MG63 (cell line): Measurements from ENCODE around the gene SPINK6. TPM values are rescaled to one million over a fixed set of nuclear protein-coding genes. Genes with fewer than 3 reads are reported as not detected.

Experiments
- DNase-seq: peaks from one replicate; pipeline ENCODE4 v3.0.0-alpha.2; 2020
- H3K27me3 ChIP-seq: fragments of 250-450 bp; sonication (Bioruptor Pico); 2 replicates; pipeline ENCODE4 v1.5.1; 2020; ENCODE audit warnings: mild to moderate bottlenecking, moderate library complexity
- H3K36me3 ChIP-seq: fragments of 250-450 bp; sonication (Bioruptor Pico); 2 replicates; pipeline ENCODE4 v1.5.1; 2020; ENCODE audit warnings: mild to moderate bottlenecking, moderate library complexity
- H3K4me3 ChIP-seq: fragments of 250-450 bp; sonication (Bioruptor Pico); 2 replicates; pipeline ENCODE4 v1.5.1; 2020; ENCODE audit warnings: mild to moderate bottlenecking, moderate library complexity
- H3K9me3 ChIP-seq: fragments of 250-450 bp; sonication (Bioruptor Pico); 2 replicates; pipeline ENCODE4 v1.5.1; 2020; ENCODE audit warnings: mild to moderate bottlenecking, moderate library complexity
- total RNA-seq: library from RNA; depleted of rRNA; stranded (reverse); fragments of >200 nt; shearing (Covaris generic); gene quantifications from 2 replicates; pipeline ENCODE4 v1.2.3, GENCODE V29; 2014; ENCODE audit warnings: low replicate concordance; rRNA removed

SPINK6 gene
- total RNA-seq, result not detected in 2 replicates

DNA sequence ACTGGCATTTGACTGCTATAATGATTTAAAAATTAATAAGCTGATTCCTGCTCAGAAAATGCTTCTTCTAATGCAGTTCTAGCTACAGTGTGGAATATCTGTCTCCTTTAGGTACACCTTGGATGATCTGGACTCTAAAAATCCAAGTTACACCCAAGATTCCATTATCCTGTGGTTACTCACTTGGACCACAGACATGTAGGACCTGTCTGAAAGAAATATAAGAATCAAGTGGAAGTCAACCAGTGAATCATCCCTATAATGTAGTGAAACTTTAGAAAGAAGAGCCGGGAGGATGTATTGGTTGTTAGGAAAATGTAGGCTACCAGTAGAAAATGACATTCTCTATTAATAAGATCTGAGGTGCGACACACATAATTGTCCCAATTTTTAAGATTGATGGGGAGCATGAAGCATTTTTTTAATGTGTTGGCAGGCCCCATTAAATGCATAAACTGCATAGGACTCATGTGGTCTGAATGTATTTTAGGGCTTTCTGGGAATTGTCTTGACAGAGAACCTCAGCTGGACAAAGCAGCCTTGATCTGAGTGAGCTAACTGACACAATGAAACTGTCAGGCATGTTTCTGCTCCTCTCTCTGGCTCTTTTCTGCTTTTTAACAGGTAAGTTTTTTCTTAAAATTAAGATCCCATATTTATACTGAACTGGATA is at the start of gene SPINK6:
TSS of gene SPINK6 (plus strand) at position 512 of the 673 bp plus-strand sequence. CDS start at position 567, 55 bp downstream.
- no peaks in the 10 kb centered on the region for H3K36me3 ChIP-seq
- H3K27me3 ChIP-seq, result no peaks in the 10 kb centered on the region
- H3K9me3 ChIP-seq, result no peaks in the 10 kb centered on the region
- no peak within 1 kb of the TSS for H3K4me3 ChIP-seq
- DNase-seq, result no peak

- H3K9me3 ChIP-seq, result peaks cover 3% of the 10 kb centered on the region; the same call in 1 of the 2 replicates
- H3K4me3 ChIP-seq, result no peak overlapping the region
- H3K27me3 ChIP-seq, result no peaks in the 10 kb centered on the region
- DNase-seq, result no peak
- no peaks in the 10 kb centered on the region for H3K36me3 ChIP-seq
These were observed 46.2 kb upstream of the SPINK6 start for GRCh38 chr5:148156609-148157008.

DNA sequence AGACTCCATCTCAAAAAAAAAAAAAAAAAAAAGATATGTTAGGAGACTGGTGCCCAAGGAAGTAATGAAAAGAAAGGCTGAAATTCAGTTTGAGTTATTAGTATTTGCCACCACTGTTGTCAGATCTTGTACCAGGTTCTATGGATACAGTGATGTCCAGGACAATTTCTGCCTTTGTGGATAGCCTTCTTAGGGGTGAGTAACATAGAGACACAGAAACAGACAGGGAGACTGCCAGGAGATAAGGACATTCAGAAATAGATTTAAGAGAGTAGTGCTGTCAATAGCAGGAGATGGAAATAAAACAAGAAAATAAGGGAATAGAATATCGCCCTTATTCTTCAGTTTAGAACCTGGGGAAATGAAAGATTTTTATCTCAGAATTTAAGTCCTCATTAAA is 40.8 kb upstream of the SPINK6 start:
- Histone ChIP-seq H3K4me3 (no peak overlapping the region), H3K27me3 (0 out of 2 replicates have a peak, but pooled peaks cover 2% of the 10 kb centered on the region), H3K9me3 (no peaks in the 10 kb centered on the region), H3K36me3 (no peaks in the 10 kb centered on the region)
- no peak for DNase-seq

DNA sequence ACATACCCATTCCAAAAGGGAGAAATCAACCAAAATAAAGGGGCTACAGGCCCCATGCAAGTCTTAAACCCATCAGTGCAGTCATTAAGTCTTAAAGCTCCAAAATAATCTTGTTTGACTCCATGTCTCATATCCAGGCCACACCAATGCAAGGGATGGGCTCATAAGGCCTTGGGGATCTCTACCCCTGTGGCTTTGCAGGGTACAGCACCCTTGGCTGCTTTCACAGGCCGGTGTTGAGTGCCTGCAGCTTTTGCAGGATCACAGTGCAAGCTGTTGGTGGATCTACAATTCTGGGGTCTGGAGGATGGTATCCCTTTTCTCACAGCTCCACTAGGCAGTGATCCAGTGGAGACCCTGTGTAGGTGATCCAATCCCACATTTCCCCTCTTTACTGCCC is 39.5 kb upstream of the SPINK6 start:
- Histone ChIP-seq H3K9me3 (no peaks in the 10 kb centered on the region), H3K4me3 (no peak overlapping the region), H3K27me3 (0 out of 2 replicates have a peak, but pooled peaks cover 2% of the 10 kb centered on the region), H3K36me3 (no peaks in the 10 kb centered on the region)
- DNase-seq, result no peak

DNA sequence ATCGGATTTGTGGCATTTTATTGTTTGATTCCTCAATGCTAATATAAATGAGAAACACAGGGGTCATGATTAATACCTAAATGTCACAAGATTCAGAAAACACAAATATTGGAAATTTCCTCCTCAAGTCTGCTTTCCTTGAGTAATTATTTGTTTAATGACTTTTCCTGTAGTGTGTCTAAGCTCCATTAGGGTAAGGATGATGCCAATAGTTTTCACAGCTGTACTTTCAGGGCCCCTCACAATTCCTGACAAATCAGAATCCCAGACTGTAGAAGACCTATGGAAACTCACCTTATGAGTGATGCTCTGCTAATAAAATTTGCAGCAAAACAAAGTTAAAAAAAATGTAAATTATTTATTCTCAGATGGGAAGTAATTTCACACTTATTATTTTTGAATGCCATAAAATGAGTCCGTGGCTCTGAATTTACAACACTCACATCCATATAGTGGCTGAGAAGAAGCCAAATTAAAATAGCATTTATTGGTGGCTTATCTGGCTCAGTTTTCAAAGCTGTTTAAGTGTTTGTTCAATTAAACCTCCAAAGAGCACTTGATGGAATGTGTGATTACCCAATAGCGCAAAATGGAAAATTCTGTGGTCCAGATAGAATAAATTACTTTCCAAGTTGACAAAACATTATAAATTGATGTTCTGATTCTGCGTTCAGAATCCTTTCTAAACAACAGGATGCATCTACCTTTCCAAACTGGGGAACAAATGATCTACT is 36.1 kb upstream of the SPINK6 start:
- Histone ChIP-seq H3K9me3 (no peaks in the 10 kb centered on the region), H3K4me3 (no peak overlapping the region), H3K36me3 (no peaks in the 10 kb centered on the region), H3K27me3 (0 out of 2 replicates have a peak, but pooled peaks cover 2% of the 10 kb centered on the region)
- no peak for DNase-seq

DNA sequence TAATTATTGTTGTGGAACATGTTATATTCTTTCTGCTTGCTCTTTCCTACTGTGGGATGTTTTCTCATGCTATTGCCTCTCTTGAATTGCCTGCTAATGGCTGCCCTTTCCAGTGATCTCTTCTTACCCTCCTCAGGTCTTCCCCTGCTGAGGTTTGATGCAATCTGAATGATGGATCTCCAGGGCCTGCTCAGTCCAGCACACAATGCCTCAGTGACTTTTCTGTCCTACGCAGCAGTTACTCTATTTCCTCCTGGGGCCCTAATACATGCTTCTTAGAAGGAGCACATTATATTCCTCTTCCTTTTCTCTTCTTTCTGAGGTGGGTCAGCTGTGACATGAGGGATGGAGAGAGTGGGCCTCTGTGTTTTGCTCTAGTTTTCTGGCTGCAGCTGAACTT is 34.6 kb upstream of the SPINK6 start, which contains the start of gene SPINK14:
TSS of gene SPINK14 (plus strand) at position 301 of the 400 bp plus-strand sequence. CDS start 1,187 bp downstream, outside the sequence.
- no peak within 1 kb of the TSS for H3K4me3 ChIP-seq
- no peak for DNase-seq
- H3K27me3 ChIP-seq, result peaks cover 2% of the 10 kb centered on the region; the same call in 1 of the 2 replicates
- no peaks in the 10 kb centered on the region for H3K36me3 ChIP-seq
- H3K9me3 ChIP-seq, result no peaks in the 10 kb centered on the region

GRCh38 chr5:148172377-148172776 is 30.5 kb upstream of the SPINK6 start:
- peaks cover 2% of the 10 kb centered on the region for H3K27me3 ChIP-seq
- no peak overlapping the region for H3K4me3 ChIP-seq
- DNase-seq, result no peak

DNA sequence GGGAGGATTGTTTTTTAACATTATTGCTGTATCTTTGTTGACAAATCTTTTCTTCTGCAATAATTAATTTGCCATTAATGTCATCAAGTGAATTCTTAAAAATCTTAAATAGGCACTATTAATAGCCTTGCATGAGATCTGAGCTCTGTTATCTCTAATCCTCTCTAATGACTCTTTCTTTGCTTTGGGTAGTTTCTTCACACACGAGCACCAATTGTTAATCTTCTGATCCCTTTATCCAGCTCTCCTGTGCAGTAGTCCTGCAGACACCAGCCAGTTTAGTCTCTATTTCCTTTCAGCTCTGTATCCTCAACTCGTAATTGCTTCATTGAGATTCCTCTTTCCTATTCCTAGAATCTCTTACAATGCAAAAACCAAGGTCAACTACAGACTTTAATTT is 26.4 kb upstream of the SPINK6 start:
- DNase-seq, result no peak
- Histone ChIP-seq H3K36me3 (no peaks in the 10 kb centered on the region), H3K27me3 (peaks cover 2% of the 10 kb centered on the region), H3K9me3 (no peaks in the 10 kb centered on the region), H3K4me3 (no peak overlapping the region)

More at GRCh38 chr5:148172377-148172776, 30.5 kb upstream of the SPINK6 start:
- no peaks in the 10 kb centered on the region for H3K9me3 ChIP-seq
- no peaks in the 10 kb centered on the region for H3K36me3 ChIP-seq

GRCh38 chr5:148177207-148177606 is 25.6 kb upstream of the SPINK6 start:
- no peak overlapping the region for H3K4me3 ChIP-seq
- H3K27me3 ChIP-seq, result peaks cover 2% of the 10 kb centered on the region
- no peak for DNase-seq
- no peaks in the 10 kb centered on the region for H3K36me3 ChIP-seq
- no peaks in the 10 kb centered on the region for H3K9me3 ChIP-seq

DNA sequence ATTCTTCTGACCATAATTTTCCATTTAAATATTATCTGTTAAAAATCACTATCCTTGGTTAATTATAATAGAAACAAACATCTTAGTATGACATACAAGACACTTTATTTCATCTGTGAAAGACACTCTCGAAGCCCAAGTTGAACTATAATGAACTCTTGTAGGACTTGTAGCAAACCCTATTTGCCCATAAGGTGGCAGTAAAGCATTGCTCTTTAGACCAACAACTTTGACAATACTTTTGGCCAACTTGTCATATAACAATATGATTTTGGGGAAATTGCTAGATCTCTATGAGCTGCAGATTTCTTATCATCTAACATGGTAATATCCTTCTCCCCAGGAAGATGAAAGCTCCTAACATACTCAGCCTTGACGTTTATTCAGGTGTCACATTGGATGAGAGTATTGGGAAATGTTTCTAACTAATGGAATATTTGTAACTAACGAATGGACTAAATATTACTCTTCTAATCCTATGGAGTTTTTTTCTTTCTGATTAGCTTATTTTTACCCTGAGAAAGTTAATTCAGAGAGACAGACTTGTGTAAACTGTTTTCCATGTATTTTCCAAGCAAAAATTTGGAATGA is 23.5 kb upstream of the SPINK6 start:
- Histone ChIP-seq H3K27me3 (peaks cover 2% of the 10 kb centered on the region), H3K4me3 (no peak overlapping the region), H3K9me3 (no peaks in the 10 kb centered on the region), H3K36me3 (no peaks in the 10 kb centered on the region)
- no peak for DNase-seq

DNA sequence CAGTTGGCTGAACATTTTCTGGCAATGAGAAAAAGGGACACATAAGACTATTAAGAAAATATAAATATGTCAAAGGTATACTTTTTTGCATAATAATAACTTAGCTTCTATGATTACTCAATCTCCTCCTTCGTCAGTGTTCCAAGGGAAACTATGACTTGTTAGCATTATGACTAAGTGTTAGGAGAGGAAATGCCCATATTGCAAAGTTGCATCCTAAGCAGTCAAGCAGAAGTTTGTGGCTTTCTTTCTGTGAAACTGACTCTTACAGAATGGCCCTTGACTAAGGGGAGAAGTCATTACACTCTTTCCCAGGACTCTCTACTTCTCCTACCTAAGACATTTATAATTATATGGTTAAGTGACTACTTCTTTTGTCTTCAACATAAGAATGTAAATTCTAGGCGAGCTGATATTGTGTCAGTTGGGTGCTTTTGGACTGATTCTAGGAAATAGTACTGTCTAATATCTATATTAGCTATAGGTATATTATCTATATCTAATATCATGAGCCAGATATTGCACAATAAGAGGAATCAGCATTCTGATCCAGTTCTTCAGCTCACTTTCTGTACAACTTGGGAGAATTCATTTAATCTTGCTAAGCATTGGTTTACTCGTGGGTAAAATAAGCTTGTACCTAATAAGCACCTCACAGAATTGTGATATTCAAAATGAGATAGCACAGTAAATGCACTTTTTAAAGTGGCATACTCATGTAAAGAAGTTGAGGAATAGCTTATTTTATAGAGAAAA is 16.4 kb upstream of the SPINK6 start:
- no peaks in the 10 kb centered on the region for H3K36me3 ChIP-seq
- H3K4me3 ChIP-seq, result no peak overlapping the region
- no peaks in the 10 kb centered on the region for H3K27me3 ChIP-seq
- peak; percentile 9 for DNase-seq
- no peaks in the 10 kb centered on the region for H3K9me3 ChIP-seq

DNA sequence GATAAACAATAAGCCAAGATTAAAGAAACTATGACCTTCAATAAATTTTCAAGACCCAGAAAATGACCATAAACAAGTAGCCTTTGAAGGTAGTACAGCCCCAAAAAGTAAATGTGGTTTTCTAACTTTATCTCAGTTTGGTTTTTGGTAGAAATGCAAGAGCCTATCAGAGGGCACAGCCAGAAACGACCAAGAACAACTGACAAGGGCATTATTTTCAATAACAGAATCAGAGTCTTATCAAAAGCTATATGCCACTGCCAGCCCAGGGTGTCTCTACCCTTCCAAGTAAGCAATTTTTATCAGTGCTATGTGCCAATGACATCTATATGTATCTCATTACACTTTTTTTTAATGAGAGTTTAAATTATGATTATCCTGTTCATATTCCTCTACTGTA is 11.8 kb upstream of the SPINK6 start:
- Histone ChIP-seq H3K27me3 (no peaks in the 10 kb centered on the region), H3K4me3 (no peak overlapping the region), H3K9me3 (no peaks in the 10 kb centered on the region), H3K36me3 (no peaks in the 10 kb centered on the region)
- no peak for DNase-seq

DNA sequence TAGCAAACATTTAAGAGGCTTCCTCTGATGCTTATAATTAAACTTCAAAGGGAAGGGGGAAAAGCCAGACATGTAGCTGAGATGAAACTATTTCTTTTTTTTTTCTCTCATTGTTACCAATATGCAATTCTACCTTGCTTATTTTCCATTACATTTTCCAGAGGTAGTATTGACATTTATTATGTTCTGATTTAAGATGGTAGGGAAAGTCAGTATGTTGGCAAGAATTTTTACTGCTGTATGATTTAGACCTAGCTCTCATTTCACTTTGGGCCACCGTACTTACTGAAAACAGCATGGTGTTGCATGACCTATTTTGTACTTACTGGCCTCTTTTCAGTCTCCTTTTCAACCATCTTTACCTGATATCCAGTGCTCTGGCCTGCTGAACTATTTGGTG is 9.6 kb upstream of the SPINK6 start:
- Histone ChIP-seq H3K27me3 (no peaks in the 10 kb centered on the region), H3K36me3 (no peaks in the 10 kb centered on the region), H3K4me3 (no peak overlapping the region), H3K9me3 (no peaks in the 10 kb centered on the region)
- no peak for DNase-seq

GRCh38 chr5:148201151-148201550 is 1.7 kb upstream of the SPINK6 start:
- Histone ChIP-seq H3K9me3 (no peaks in the 10 kb centered on the region), H3K27me3 (no peaks in the 10 kb centered on the region), H3K36me3 (no peaks in the 10 kb centered on the region), H3K4me3 (no peak overlapping the region)
- no peak for DNase-seq

DNA sequence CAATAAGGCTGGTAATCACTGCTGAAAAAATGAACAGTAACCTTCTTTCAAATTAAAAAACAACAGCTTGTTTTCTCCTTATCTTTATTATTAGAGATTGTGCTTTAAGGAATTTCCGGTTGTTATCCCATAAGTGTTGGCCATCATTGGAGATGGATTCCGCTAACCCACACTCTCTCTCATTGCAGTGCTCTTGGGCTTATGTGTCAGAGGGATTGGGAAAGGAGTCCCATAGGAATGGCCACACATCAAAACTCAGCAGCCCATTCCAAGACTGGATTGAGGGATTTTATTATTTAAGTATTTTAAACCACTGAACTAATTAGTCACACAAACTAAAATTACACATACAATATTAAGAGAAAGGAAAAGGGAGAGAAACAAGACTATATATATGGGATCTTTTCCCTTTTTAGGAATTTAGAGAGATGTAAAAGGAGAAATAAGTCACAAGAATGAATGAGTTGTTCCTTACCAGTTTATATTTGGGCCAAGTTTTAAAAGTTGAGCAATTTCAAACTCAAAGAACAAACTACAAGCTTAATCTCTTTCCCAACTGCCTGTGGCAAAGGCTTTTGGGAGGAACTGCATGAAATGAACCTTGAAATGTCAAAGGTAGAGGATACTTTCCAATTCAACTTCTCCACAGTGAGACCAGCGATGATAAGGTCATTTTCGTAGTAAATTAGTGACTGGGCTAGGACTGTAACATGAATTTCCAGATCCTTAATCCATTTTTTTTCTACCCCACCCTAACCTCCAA is 2.4 kb downstream of the SPINK6 start:
- Histone ChIP-seq H3K9me3 (no peaks in the 10 kb centered on the region), H3K27me3 (no peaks in the 10 kb centered on the region), H3K4me3 (no peak overlapping the region), H3K36me3 (no peaks in the 10 kb centered on the region)
- DNase-seq, result no peak

- Histone ChIP-seq H3K27me3 (no peaks in the 10 kb centered on the region), H3K36me3 (no peaks in the 10 kb centered on the region), H3K9me3 (no peaks in the 10 kb centered on the region), H3K4me3 (no peak overlapping the region)
- no peak for DNase-seq
These were observed 3.0 kb downstream of the SPINK6 start for GRCh38 chr5:148205865-148206264.
